WTC11 (cell line): ENCODE results near the gene GATC. TPM values are rescaled to one million over a fixed set of nuclear protein-coding genes. Genes with fewer than 3 reads are reported as not detected.

Experiments
- ATAC-seq: fragments of 200-7000 bp; cut with Tn5 transposase; 2 replicates; pipeline ENCODE4 v1.10.0; 2021; ENCODE audit warnings: mild to moderate bottlenecking, moderate library complexity
- CTCF ChIA-PET: fragments of 300-600 bp; sonication (Branson Sonifier 250); formaldehyde crosslinking; loops from one replicate; lab custom pipeline; 2021; ENCODE audit warnings: antibody characterized with exemption; lab: Charles Lee
- POLR2A ChIA-PET: fragments of 350-600 bp; sonication (Branson Sonifier 250); formaldehyde crosslinking; loops from one replicate; lab custom pipeline; 2021; ENCODE audit warnings: antibody characterized with exemption; lab: Charles Lee
- DNase-seq: peaks from one replicate; pipeline ENCODE4 v3.0.0; 2021; ENCODE audit warnings: low spot score
- H3K27ac Mint-ChIP-seq: 2 replicates; pipeline ENCODE4 v1.8.0; 2021; ENCODE audit warnings: mixed read lengths
- H3K27me3 Mint-ChIP-seq: 2 replicates; pipeline ENCODE4 v1.8.0; 2021; ENCODE audit warnings: low read depth, mild to moderate bottlenecking, moderate library complexity, mixed read lengths
- H3K36me3 Mint-ChIP-seq: 2 replicates; pipeline ENCODE4 v1.8.0; 2021; ENCODE audit warnings: mixed read lengths
- H3K4me1 Mint-ChIP-seq: 2 replicates; pipeline ENCODE4 v1.8.0; 2022; ENCODE audit warnings: mixed read lengths
- H3K4me3 Mint-ChIP-seq: 2 replicates; pipeline ENCODE4 v1.8.0; 2021; ENCODE audit warnings: mild to moderate bottlenecking, moderate library complexity, mixed read lengths
- H3K9me3 Mint-ChIP-seq: 2 replicates; pipeline ENCODE4 v1.8.0; 2021; ENCODE audit warnings: mixed read lengths
- CBFB ChIP-seq: sonication (generic); formaldehyde crosslinking; IDR thresholded peaks from 2 replicates; pipeline ENCODE4 v1.8.1; 2022; ENCODE audit warnings: mild to moderate bottlenecking, low read depth, missing genetic modification reagents
- CREB1 ChIP-seq: sonication (generic); formaldehyde crosslinking; IDR thresholded peaks from 2 replicates; pipeline ENCODE4 v1.8.0; 2023; ENCODE audit warnings: mild to moderate bottlenecking, missing genetic modification reagents
- ELF4 ChIP-seq: sonication (generic); formaldehyde crosslinking; IDR thresholded peaks from 2 replicates; pipeline ENCODE4 v1.8.1; 2022; ENCODE audit warnings: low read depth, mild to moderate bottlenecking, moderate library complexity, missing genetic modification reagents
- ETV6 ChIP-seq: sonication (generic); formaldehyde crosslinking; IDR thresholded peaks from 2 replicates; pipeline ENCODE4 v1.8.1; 2022; ENCODE audit warnings: mild to moderate bottlenecking, missing genetic modification reagents
- JUN ChIP-seq: sonication (generic); formaldehyde crosslinking; IDR thresholded peaks from 2 replicates; pipeline ENCODE4 v1.8.0; 2023; ENCODE audit warnings: mild to moderate bottlenecking, missing genetic modification reagents
- NR2C2 ChIP-seq: sonication (generic); formaldehyde crosslinking; IDR thresholded peaks from 2 replicates; pipeline ENCODE4 v1.8.0; 2022; ENCODE audit warnings: mild to moderate bottlenecking, missing genetic modification reagents
- RELA ChIP-seq: sonication (generic); formaldehyde crosslinking; IDR thresholded peaks from 2 replicates; pipeline ENCODE4 v1.8.1; 2022; ENCODE audit warnings: missing genetic modification reagents, mild to moderate bottlenecking, borderline replicate concordance
- SOX15 ChIP-seq: fragments of 250-450 bp; sonication (Bioruptor Pico); IDR thresholded peaks from 2 replicates; pipeline ENCODE4 v1.9.0; 2021; ENCODE audit warnings: mild to moderate bottlenecking
- TEAD1 ChIP-seq: sonication (generic); formaldehyde crosslinking; IDR thresholded peaks from 2 replicates; pipeline ENCODE4 v1.8.0; 2022; ENCODE audit warnings: mild to moderate bottlenecking, missing genetic modification reagents
- ZNF121 ChIP-seq: sonication (generic); formaldehyde crosslinking; IDR thresholded peaks from 2 replicates; pipeline ENCODE4 v1.8.0; 2023; ENCODE audit warnings: missing genetic modification reagents
- total RNA-seq: library from RNA; stranded (reverse); gene quantifications from 3 replicates; pipeline ENCODE4 v1.2.3, GENCODE V29; 2021
- TF ChIP-seq, protein P1 (sequence below): sonication (generic); formaldehyde crosslinking; IDR thresholded peaks from 2 replicates; pipeline ENCODE4 v1.8.1; 2023; ENCODE audit warnings: mild to moderate bottlenecking, missing genetic modification reagents
- TF ChIP-seq, protein P2 (sequence below): sonication (generic); formaldehyde crosslinking; IDR thresholded peaks from 2 replicates; pipeline ENCODE4 v1.8.1; 2023; ENCODE audit warnings: mild to moderate bottlenecking, missing genetic modification reagents, borderline replicate concordance
- TF ChIP-seq, protein P3 (sequence below): sonication (generic); formaldehyde crosslinking; IDR thresholded peaks from 2 replicates; pipeline ENCODE4 v1.8.1; 2022; ENCODE audit warnings: low read depth, mild to moderate bottlenecking, moderate library complexity, missing genetic modification reagents, borderline replicate concordance
- TF ChIP-seq, protein P4 (sequence below): sonication (generic); formaldehyde crosslinking; IDR thresholded peaks from 2 replicates; pipeline ENCODE4 v1.8.0; 2023; ENCODE audit warnings: missing genetic modification reagents, mild to moderate bottlenecking, borderline replicate concordance
- TF ChIP-seq, protein P5 (sequence below): sonication (generic); formaldehyde crosslinking; IDR thresholded peaks from 2 replicates; pipeline ENCODE4 v1.8.1; 2022; ENCODE audit warnings: missing genetic modification reagents, borderline replicate concordance
- TF ChIP-seq, protein P6 (sequence below): sonication (generic); formaldehyde crosslinking; IDR thresholded peaks from 2 replicates; pipeline ENCODE4 v1.8.0; 2022; ENCODE audit warnings: missing genetic modification reagents

GATC gene
- total RNA-seq, 1 experiment from 2014 or later: 33.9 TPM

DNA sequence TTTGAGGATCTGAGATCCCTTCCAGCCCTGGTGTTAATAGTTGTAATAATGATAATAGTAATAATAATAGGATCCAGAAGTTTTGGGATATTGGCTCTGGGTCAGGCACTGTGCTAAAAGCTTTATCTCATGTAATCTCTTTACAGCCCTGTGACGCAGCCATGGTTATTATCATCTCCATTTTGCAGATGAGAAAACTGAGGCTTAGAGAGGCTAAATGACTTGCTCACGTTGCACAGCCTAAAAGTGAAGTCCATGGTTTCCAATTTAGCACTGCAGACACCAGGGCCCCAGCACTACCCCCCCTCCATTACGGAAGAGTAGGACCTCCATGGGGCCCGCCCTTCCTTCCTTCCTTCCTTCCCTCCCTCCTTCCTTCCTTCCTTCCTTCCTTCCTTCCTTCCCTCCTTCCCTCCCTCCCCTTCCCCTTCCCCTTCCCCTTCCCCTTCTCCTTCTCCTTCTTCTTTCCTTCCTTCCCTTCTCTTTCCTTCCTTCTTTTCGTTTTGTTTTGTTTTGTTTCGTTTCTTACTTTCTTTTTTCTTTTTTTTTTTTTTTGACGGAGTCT, 23.3 kb upstream of the GATC start:
- no peak overlapping the region for H3K27ac Mint-ChIP-seq
- ATAC-seq: no peak
- H3K9me3 Mint-ChIP-seq: no peaks in the 10 kb centered on the region
- H3K27me3 Mint-ChIP-seq: peaks cover 28% of the 10 kb centered on the region
- no peak for DNase-seq
- H3K36me3 Mint-ChIP-seq: no peaks in the 10 kb centered on the region
- peaks cover 7% of the 10 kb centered on the region for H3K4me1 Mint-ChIP-seq
- CTCF ChIA-PET: interaction anchor here (0.9 to 1.2 kb wide), 3 partner anchors 15 to 56 kb away, joined by 3 to 7 read pairs (median 5); partner anchors contain the start of gene COX6A1
- TF ChIP-seq, protein P1, sequence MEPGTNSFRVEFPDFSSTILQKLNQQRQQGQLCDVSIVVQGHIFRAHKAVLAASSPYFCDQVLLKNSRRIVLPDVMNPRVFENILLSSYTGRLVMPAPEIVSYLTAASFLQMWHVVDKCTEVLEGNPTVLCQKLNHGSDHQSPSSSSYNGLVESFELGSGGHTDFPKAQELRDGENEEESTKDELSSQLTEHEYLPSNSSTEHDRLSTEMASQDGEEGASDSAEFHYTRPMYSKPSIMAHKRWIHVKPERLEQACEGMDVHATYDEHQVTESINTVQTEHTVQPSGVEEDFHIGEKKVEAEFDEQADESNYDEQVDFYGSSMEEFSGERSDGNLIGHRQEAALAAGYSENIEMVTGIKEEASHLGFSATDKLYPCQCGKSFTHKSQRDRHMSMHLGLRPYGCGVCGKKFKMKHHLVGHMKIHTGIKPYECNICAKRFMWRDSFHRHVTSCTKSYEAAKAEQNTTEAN (CRISPR knock-in tag): no peak
- TF ChIP-seq TEAD1 (CRISPR knock-in tag) (no peak), CBFB (CRISPR knock-in tag) (no peak), RELA (no peak), ZNF121 (CRISPR knock-in tag) (no peak), JUN (CRISPR knock-in tag) (no peak), ETV6 (CRISPR knock-in tag) (no peak), CREB1 (no peak), SOX15 (no peak), ELF4 (CRISPR knock-in tag) (no peak), NR2C2 (CRISPR knock-in tag) (no peak)
- TF ChIP-seq, protein P2, sequence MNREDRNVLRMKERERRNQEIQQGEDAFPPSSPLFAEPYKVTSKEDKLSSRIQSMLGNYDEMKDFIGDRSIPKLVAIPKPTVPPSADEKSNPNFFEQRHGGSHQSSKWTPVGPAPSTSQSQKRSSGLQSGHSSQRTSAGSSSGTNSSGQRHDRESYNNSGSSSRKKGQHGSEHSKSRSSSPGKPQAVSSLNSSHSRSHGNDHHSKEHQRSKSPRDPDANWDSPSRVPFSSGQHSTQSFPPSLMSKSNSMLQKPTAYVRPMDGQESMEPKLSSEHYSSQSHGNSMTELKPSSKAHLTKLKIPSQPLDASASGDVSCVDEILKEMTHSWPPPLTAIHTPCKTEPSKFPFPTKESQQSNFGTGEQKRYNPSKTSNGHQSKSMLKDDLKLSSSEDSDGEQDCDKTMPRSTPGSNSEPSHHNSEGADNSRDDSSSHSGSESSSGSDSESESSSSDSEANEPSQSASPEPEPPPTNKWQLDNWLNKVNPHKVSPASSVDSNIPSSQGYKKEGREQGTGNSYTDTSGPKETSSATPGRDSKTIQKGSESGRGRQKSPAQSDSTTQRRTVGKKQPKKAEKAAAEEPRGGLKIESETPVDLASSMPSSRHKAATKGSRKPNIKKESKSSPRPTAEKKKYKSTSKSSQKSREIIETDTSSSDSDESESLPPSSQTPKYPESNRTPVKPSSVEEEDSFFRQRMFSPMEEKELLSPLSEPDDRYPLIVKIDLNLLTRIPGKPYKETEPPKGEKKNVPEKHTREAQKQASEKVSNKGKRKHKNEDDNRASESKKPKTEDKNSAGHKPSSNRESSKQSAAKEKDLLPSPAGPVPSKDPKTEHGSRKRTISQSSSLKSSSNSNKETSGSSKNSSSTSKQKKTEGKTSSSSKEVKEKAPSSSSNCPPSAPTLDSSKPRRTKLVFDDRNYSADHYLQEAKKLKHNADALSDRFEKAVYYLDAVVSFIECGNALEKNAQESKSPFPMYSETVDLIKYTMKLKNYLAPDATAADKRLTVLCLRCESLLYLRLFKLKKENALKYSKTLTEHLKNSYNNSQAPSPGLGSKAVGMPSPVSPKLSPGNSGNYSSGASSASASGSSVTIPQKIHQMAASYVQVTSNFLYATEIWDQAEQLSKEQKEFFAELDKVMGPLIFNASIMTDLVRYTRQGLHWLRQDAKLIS (CRISPR knock-in tag): no peak
- TF ChIP-seq, protein P3, sequence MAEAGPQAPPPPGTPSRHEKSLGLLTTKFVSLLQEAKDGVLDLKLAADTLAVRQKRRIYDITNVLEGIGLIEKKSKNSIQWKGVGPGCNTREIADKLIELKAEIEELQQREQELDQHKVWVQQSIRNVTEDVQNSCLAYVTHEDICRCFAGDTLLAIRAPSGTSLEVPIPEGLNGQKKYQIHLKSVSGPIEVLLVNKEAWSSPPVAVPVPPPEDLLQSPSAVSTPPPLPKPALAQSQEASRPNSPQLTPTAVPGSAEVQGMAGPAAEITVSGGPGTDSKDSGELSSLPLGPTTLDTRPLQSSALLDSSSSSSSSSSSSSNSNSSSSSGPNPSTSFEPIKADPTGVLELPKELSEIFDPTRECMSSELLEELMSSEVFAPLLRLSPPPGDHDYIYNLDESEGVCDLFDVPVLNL (CRISPR knock-in tag): no peak
- TF ChIP-seq, protein P4, sequence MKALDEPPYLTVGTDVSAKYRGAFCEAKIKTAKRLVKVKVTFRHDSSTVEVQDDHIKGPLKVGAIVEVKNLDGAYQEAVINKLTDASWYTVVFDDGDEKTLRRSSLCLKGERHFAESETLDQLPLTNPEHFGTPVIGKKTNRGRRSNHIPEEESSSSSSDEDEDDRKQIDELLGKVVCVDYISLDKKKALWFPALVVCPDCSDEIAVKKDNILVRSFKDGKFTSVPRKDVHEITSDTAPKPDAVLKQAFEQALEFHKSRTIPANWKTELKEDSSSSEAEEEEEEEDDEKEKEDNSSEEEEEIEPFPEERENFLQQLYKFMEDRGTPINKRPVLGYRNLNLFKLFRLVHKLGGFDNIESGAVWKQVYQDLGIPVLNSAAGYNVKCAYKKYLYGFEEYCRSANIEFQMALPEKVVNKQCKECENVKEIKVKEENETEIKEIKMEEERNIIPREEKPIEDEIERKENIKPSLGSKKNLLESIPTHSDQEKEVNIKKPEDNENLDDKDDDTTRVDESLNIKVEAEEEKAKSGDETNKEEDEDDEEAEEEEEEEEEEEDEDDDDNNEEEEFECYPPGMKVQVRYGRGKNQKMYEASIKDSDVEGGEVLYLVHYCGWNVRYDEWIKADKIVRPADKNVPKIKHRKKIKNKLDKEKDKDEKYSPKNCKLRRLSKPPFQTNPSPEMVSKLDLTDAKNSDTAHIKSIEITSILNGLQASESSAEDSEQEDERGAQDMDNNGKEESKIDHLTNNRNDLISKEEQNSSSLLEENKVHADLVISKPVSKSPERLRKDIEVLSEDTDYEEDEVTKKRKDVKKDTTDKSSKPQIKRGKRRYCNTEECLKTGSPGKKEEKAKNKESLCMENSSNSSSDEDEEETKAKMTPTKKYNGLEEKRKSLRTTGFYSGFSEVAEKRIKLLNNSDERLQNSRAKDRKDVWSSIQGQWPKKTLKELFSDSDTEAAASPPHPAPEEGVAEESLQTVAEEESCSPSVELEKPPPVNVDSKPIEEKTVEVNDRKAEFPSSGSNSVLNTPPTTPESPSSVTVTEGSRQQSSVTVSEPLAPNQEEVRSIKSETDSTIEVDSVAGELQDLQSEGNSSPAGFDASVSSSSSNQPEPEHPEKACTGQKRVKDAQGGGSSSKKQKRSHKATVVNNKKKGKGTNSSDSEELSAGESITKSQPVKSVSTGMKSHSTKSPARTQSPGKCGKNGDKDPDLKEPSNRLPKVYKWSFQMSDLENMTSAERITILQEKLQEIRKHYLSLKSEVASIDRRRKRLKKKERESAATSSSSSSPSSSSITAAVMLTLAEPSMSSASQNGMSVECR (CRISPR knock-in tag): no peak
- TF ChIP-seq, protein P5, sequence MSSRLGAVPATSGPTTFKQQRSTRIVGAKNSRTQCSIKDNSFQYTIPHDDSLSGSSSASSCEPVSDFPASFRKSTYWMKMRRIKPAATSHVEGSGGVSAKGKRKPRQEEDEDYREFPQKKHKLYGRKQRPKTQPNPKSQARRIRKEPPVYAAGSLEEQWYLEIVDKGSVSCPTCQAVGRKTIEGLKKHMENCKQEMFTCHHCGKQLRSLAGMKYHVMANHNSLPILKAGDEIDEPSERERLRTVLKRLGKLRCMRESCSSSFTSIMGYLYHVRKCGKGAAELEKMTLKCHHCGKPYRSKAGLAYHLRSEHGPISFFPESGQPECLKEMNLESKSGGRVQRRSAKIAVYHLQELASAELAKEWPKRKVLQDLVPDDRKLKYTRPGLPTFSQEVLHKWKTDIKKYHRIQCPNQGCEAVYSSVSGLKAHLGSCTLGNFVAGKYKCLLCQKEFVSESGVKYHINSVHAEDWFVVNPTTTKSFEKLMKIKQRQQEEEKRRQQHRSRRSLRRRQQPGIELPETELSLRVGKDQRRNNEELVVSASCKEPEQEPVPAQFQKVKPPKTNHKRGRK (CRISPR knock-in tag): no peak
- TF ChIP-seq, protein P6, sequence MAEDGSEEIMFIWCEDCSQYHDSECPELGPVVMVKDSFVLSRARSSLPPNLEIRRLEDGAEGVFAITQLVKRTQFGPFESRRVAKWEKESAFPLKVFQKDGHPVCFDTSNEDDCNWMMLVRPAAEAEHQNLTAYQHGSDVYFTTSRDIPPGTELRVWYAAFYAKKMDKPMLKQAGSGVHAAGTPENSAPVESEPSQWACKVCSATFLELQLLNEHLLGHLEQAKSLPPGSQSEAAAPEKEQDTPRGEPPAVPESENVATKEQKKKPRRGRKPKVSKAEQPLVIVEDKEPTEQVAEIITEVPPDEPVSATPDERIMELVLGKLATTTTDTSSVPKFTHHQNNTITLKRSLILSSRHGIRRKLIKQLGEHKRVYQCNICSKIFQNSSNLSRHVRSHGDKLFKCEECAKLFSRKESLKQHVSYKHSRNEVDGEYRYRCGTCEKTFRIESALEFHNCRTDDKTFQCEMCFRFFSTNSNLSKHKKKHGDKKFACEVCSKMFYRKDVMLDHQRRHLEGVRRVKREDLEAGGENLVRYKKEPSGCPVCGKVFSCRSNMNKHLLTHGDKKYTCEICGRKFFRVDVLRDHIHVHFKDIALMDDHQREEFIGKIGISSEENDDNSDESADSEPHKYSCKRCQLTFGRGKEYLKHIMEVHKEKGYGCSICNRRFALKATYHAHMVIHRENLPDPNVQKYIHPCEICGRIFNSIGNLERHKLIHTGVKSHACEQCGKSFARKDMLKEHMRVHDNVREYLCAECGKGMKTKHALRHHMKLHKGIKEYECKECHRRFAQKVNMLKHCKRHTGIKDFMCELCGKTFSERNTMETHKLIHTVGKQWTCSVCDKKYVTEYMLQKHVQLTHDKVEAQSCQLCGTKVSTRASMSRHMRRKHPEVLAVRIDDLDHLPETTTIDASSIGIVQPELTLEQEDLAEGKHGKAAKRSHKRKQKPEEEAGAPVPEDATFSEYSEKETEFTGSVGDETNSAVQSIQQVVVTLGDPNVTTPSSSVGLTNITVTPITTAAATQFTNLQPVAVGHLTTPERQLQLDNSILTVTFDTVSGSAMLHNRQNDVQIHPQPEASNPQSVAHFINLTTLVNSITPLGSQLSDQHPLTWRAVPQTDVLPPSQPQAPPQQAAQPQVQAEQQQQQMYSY: no peak
- POLR2A ChIA-PET: interaction anchor here (0.7 kb wide), 3 partner anchors 8 to 67 kb away, joined by 3 to 5 read pairs (median 4); no protein-coding TSS in a partner anchor
- H3K4me3 Mint-ChIP-seq: no peak overlapping the region
